Bronchial epithelial cell (primary cell): ENCODE results near the gene MUC21. TPM values are rescaled to one million over a fixed set of nuclear protein-coding genes. Genes with fewer than 3 reads are reported as not detected.

ENCODE experiments used
- DNase-seq: peaks from one replicate; pipeline ENCODE4 v3.0.0-alpha.2; 2010; ENCODE audit warnings: low read depth
- FAIRE-seq: peaks from 2 replicates; lab custom pipeline; 2011; peaks lifted over from hg19 to GRCh38; lab: Jason Lieb, UNC
- H3K27me3 ChIP-seq: 2 replicates; pipeline ENCODE4 v1.5.1; 2011; ENCODE audit warnings: low read length; ENCODE audit not compliant: control insufficient read depth, insufficient read depth
- H3K36me3 ChIP-seq: 2 replicates; pipeline ENCODE4 v1.5.1; 2011; ENCODE audit warnings: low read length; ENCODE audit not compliant: control insufficient read depth, insufficient read depth
- H3K4me3 ChIP-seq: 2 replicates; pipeline ENCODE4 v1.5.1; 2011; ENCODE audit warnings: mild to moderate bottlenecking, low read depth, low read length, control low read depth
- CTCF ChIP-seq: IDR thresholded peaks from 2 replicates; pipeline ENCODE4 v1.5.1; 2011; ENCODE audit warnings: mild to moderate bottlenecking, moderate library complexity, low read length, control low read depth, inconsistent platforms; ENCODE audit not compliant: insufficient read depth, severe bottlenecking
- total RNA-seq: library from RNA; depleted of rRNA; stranded (reverse); fragments of >200 nt; gene quantifications from 2 replicates; pipeline ENCODE4 v1.2.1, GENCODE V29; 2014

Gene MUC21
- total RNA-seq, 1 donor from 2014 or later = 0.53 TPM

GRCh38 chr6:31025595-31025994 lies 42.1 kb downstream of the MUC21 start:
- H3K36me3 ChIP-seq = no peaks in the 10 kb centered on the region
- FAIRE-seq (no peak), DNase-seq (no peak)
- peaks cover 2% of the 10 kb centered on the region for H3K27me3 ChIP-seq
- H3K4me3 ChIP-seq = no peak overlapping the region
- no peak for TF ChIP-seq CTCF

GRCh38 chr6:31031095-31031494 lies 47.6 kb downstream of the MUC21 start:
- H3K36me3 ChIP-seq = no peaks in the 10 kb centered on the region
- FAIRE-seq (peak; percentile 62), DNase-seq (no peak)
- TF ChIP-seq CTCF = no peak
- no peak overlapping the region for H3K4me3 ChIP-seq
- peaks cover 2% of the 10 kb centered on the region for H3K27me3 ChIP-seq

- DNase-seq = no peak
Measured at GRCh38 chr6:31033075-31033474, 49.6 kb downstream of the MUC21 start.

GRCh38 chr6:31035862-31036497 lies 52.5 kb downstream of the MUC21 start:
- Histone ChIP-seq H3K27me3 (no peaks in the 10 kb centered on the region), H3K4me3 (no peak overlapping the region), H3K36me3 (no peaks in the 10 kb centered on the region)
- peak; percentile 51 for DNase-seq
- no peak for FAIRE-seq
- no peak for TF ChIP-seq CTCF

More at GRCh38 chr6:31033075-31033474, 49.6 kb downstream of the MUC21 start:
- TF ChIP-seq CTCF = no peak
- Histone ChIP-seq H3K4me3 (no peak overlapping the region), H3K36me3 (no peaks in the 10 kb centered on the region), H3K27me3 (peaks cover 2% of the 10 kb centered on the region)
- FAIRE-seq = peak; percentile 7

- H3K27me3 ChIP-seq = no peaks in the 10 kb centered on the region
- DNase-seq = no peak
- no peaks in the 10 kb centered on the region for H3K36me3 ChIP-seq
- no peak for FAIRE-seq
- H3K4me3 ChIP-seq = no peak overlapping the region
- TF ChIP-seq CTCF = no peak
Measured at GRCh38 chr6:31037169-31037568, 53.7 kb downstream of the MUC21 start.

GRCh38 chr6:31037682-31038081 lies 54.2 kb downstream of the MUC21 start:
- Histone ChIP-seq H3K36me3 (no peaks in the 10 kb centered on the region), H3K4me3 (no peak overlapping the region), H3K27me3 (no peaks in the 10 kb centered on the region)
- TF ChIP-seq CTCF = no peak
- peak; percentile 48 for DNase-seq
- FAIRE-seq = no peak
